Suprapubic skin (tissue), 4 donors: ENCODE measurements around the gene SAMD15.

Experiments used
- CTCF ChIP-seq, 2 donors: fragments of 200-600 bp in 1 of 2; fragments of 450-650 bp in 1 of 2; sonication (generic) in 1 of 2; IDR thresholded peaks; one replicate each; pipeline ENCODE4 v1.5.1; 2016 to 2019; ENCODE audit warnings: antibody characterized with exemption in 2 of 2, mild to moderate bottlenecking in 1 of 2, moderate library complexity in 1 of 2
- EP300 ChIP-seq: sonication (generic); formaldehyde crosslinking; IDR thresholded peaks from one replicate; pipeline ENCODE4 v1.6.1; 2017; ENCODE audit warnings: antibody characterized with exemption
- POLR2A ChIP-seq, 2 donors: fragments of 450-650 bp; IDR thresholded peaks; one replicate each; pipeline ENCODE4 v1.6.1; 2017; ENCODE audit warnings: antibody characterized with exemption in 2 of 2, mild to moderate bottlenecking in 2 of 2, moderate library complexity in 2 of 2
- POLR2AphosphoS5 ChIP-seq, 3 donors: sonication (generic); formaldehyde crosslinking; IDR thresholded peaks; one replicate each; pipeline ENCODE4 v1.6.1; 2017; ENCODE audit warnings: antibody characterized with exemption in 3 of 3

GRCh38 chr14:77436042-77436441, 58.9 kb downstream of the SAMD15 start:
- TF ChIP-seq CTCF (IDR thresholded peaks at IDR 0.05) (no peak), POLR2A (IDR thresholded peaks at IDR 0.05) (no peak), EP300 (no peak), POLR2AphosphoS5 (IDR thresholded peaks at IDR 0.05) (no peak)
